HL-60 (cell line): ENCODE measurements around the gene RAD9B.
"Not testable (repeated sequence)": the region's sequence is repeated elsewhere in the genome, so short reads cannot be mapped to it uniquely, and the experiment has no call there.

Source experiments
- DNase-seq, 2 experiments: peaks; one replicate each; pipeline ENCODE4 v3.0.0-alpha.2; 2010 to 2020; ENCODE audit warnings: low read depth in 1 of 2, low spot score in 1 of 2
- H3K27ac ChIP-seq: fragments of 250-450 bp; sonication (Bioruptor Pico); replicated peaks from 2 replicates; pipeline ENCODE4 v1.5.1; 2020; ENCODE audit warnings: mild to moderate bottlenecking, moderate library complexity
- H3K27me3 ChIP-seq: fragments of 250-450 bp; sonication (Bioruptor Pico); 2 replicates; pipeline ENCODE4 v1.5.1; 2021; ENCODE audit warnings: mild to moderate bottlenecking, moderate library complexity; ENCODE audit not compliant: insufficient read depth, poor library complexity, severe bottlenecking
- H3K4me3 ChIP-seq: replicated peaks from 2 replicates; pipeline ENCODE4 v1.5.1; 2011; ENCODE audit warnings: mild to moderate bottlenecking, control low read depth, low read length; ENCODE audit not compliant: insufficient read depth
- CTCF ChIP-seq: IDR thresholded peaks from one replicate; pipeline ENCODE4 v1.5.1; 2011; ENCODE audit warnings: low read length, control low read depth, inconsistent platforms; ENCODE audit not compliant: insufficient read depth
- GABPA ChIP-seq: IDR thresholded peaks from 2 replicates; pipeline ENCODE4 v1.6.1; 2012; ENCODE audit warnings: low read depth
- POLR2AphosphoS5 ChIP-seq: IDR thresholded peaks from 2 replicates; pipeline ENCODE4 v1.6.1; 2012; ENCODE audit warnings: low read depth
- REST ChIP-seq: IDR thresholded peaks from 2 replicates; pipeline ENCODE4 v1.6.1; 2012; ENCODE audit warnings: low read depth; ENCODE audit not compliant: insufficient replicate concordance
- SPI1 ChIP-seq: IDR thresholded peaks from 2 replicates; pipeline ENCODE4 v1.6.1; 2012; ENCODE audit warnings: low read depth, mild to moderate bottlenecking, borderline replicate concordance

RAD9B gene

GRCh38 chr12:110514363-110514762, 12.2 kb downstream of the RAD9B start:
- H3K27ac ChIP-seq, result no peak overlapping the region
- H3K4me3 ChIP-seq, result no peak overlapping the region
- TF ChIP-seq SPI1 (no peak), POLR2AphosphoS5 (no peak), CTCF (no peak), REST (no peak), GABPA (no peak)
- no peak for DNase-seq
- H3K27me3 ChIP-seq, result no peaks in the 10 kb centered on the region

GRCh38 chr12:110516995-110517394, 14.9 kb downstream of the RAD9B start:
- no peak overlapping the region for H3K4me3 ChIP-seq
- H3K27ac ChIP-seq, result no peak overlapping the region
- DNase-seq, result no peak
- no peak for TF ChIP-seq SPI1
- TF ChIP-seq POLR2AphosphoS5, result no peak
- TF ChIP-seq GABPA, result no peak
- TF ChIP-seq CTCF, result no peak
- no peak for TF ChIP-seq REST
- no peaks in the 10 kb centered on the region for H3K27me3 ChIP-seq

GRCh38 chr12:110518014-110518413, 15.9 kb downstream of the RAD9B start:
- H3K27ac ChIP-seq, H3K27me3 ChIP-seq, DNase-seq, H3K4me3 ChIP-seq: not testable (repeated sequence)

GRCh38 chr12:110520876-110521712, 19.0 kb downstream of the RAD9B start:
- DNase-seq, H3K27me3 ChIP-seq, H3K4me3 ChIP-seq, H3K27ac ChIP-seq: not testable (repeated sequence)
